Stimulated activated naive CD8-positive, alpha-beta T cell treated with anti-CD3 and anti-CD28 coated beads, Interleukin-15, Interleukin-2, amounts not matched to agents 100 ng/mL and 50 ng/mL, for 24 hours (primary cell): ENCODE measurements around the gene TCEAL1.
A peak's percentile ranks its signal among the peaks of the same experiment; 100 is the strongest.
"Not testable (repeated sequence)": the region's sequence is repeated elsewhere in the genome, so short reads cannot be mapped to it uniquely, and the experiment has no call there.

Experiments
- H3K27ac Mint-ChIP-seq: one replicate; pipeline ENCODE4 v1.8.0; 2021; ENCODE audit warnings: mild to moderate bottlenecking, mixed read lengths
- H3K27me3 Mint-ChIP-seq: one replicate; pipeline ENCODE4 v1.8.0; 2021; ENCODE audit warnings: mixed read lengths
- H3K36me3 Mint-ChIP-seq: one replicate; pipeline ENCODE4 v1.8.0; 2021; ENCODE audit warnings: low read depth, mixed read lengths
- H3K4me1 Mint-ChIP-seq: one replicate; pipeline ENCODE4 v1.8.0; 2021; ENCODE audit warnings: low read depth, mixed read lengths
- H3K4me3 Mint-ChIP-seq: one replicate; pipeline ENCODE4 v1.8.0; 2021; ENCODE audit warnings: mild to moderate bottlenecking, mixed read lengths
- H3K9me3 Mint-ChIP-seq: one replicate; pipeline ENCODE4 v1.8.0; 2021; ENCODE audit warnings: mixed read lengths

Gene TCEAL1

GRCh38 chrX:103616676-103617186 lies 12.0 kb upstream of the TCEAL1 start:
- Mint-ChIP-seq H3K36me3 (no peaks in the 10 kb centered on the region), H3K4me1 (no peaks in the 10 kb centered on the region), H3K27ac (no peak overlapping the region), H3K9me3 (no peaks in the 10 kb centered on the region), H3K4me3 (no peak overlapping the region), H3K27me3 (no peaks in the 10 kb centered on the region)

DNA sequence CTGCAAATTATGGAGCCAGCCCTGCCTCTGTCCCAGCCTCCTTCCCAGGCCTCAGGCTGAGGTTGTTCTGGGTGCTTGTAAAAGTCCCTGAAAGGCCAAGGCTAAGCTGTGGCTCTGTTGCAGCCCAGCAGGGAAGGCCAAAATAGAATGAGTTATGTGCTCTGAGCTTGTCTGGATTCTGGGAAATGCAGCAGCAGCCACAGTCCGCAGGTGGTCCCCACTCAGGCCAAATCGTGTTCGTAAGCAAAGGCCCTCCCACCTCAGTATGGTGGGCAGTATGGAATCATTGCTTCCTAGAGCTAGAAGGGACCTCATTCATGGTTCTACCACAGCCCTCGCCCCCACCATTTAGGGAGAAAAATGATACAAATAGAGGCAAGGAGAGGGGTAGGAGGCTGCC lies 4.7 kb upstream of the TCEAL1 start:
- H3K27me3 Mint-ChIP-seq = no peaks in the 10 kb centered on the region
- H3K4me3 Mint-ChIP-seq = no peak overlapping the region
- peaks cover 14% of the 10 kb centered on the region for H3K4me1 Mint-ChIP-seq
- no peak overlapping the region for H3K27ac Mint-ChIP-seq
- no peaks in the 10 kb centered on the region for H3K36me3 Mint-ChIP-seq
- no peaks in the 10 kb centered on the region for H3K9me3 Mint-ChIP-seq

DNA sequence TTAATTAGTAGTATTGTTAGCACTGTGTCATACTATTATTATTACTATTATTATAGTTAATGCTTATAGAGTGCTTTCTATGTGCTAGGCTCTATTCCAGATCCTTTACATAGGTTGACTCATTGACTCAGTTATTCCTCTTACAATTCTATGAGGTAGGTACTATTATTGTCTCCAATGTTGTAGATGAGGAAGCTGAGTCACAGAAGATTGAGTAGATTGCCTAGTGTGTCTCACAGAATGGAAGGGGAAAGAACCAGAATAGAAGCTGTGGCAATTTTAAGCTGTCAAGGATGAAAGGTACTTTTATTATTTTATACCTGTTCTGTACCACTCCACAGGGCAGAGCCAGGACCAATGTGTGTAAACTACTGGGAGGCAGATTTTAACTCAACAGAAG lies 1.9 kb upstream of the TCEAL1 start:
- Mint-ChIP-seq H3K4me3 (no peak overlapping the region), H3K27ac (no peak overlapping the region)

DNA sequence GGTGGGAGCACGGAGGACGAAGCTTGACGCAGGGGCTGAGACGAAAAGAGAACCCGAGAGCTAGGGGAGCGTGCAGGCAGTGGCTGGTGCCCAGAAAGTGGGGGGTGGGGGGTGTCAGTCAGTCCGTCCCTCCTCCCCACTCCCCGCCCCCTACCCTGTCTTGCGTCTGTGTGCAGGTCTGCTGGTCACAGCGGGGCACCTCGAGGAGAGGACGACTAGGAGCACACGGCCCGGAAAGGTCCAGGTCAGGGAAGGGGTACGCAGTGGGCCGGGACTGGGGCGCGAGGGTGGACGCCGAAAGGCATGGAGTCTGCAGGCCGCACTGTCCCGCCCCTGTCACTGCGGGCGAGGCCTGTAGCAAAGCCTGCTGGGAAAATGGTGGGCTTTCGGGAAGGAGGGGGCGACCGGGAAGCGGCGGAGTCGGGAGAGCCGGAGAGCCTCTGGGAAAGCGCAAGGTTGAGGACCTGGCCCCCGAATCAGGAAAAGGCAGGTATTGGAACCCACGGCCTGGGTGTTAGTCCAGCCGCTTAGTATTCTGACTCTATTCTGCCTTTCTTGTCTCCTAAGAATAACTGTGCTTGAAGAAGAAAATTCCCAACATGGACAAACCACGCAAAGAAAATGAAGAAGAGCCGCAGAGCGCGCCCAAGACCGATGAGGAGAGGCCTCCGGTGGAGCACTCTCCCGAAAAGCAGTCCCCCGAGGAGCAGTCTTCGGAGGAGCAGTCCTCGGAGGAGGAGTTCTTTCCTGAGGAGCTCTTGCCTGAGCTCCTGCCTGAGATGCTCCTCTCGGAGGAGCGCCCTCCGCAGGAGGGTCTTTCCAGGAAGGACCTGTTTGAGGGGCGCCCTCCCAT lies 769 bp downstream of the TCEAL1 start:
- Mint-ChIP-seq H3K27me3 (no peaks in the 10 kb centered on the region), H3K36me3 (no peaks in the 10 kb centered on the region), H3K9me3 (no peaks in the 10 kb centered on the region)

More for the DNA sequence above, 1.9 kb upstream of the TCEAL1 start:
- Mint-ChIP-seq H3K4me1 (peaks cover 22% of the 10 kb centered on the region), H3K27me3 (no peaks in the 10 kb centered on the region), H3K9me3 (no peaks in the 10 kb centered on the region), H3K36me3 (no peaks in the 10 kb centered on the region)

GRCh38 chrX:103630171-103630511 lies 1.4 kb downstream of the TCEAL1 start:
- Mint-ChIP-seq H3K4me1 (peaks cover 22% of the 10 kb centered on the region), H3K36me3 (no peaks in the 10 kb centered on the region), H3K4me3 (peak overlapping the region; percentile 82), H3K27me3 (no peaks in the 10 kb centered on the region), H3K9me3 (no peaks in the 10 kb centered on the region), H3K27ac (peak overlapping the region; percentile 17)

More for the DNA sequence above, 769 bp downstream of the TCEAL1 start:
- H3K4me3 Mint-ChIP-seq = peak overlapping the region; percentile 82
- peaks cover 22% of the 10 kb centered on the region for H3K4me1 Mint-ChIP-seq
- H3K27ac Mint-ChIP-seq = peak overlapping the region; percentile 49

DNA sequence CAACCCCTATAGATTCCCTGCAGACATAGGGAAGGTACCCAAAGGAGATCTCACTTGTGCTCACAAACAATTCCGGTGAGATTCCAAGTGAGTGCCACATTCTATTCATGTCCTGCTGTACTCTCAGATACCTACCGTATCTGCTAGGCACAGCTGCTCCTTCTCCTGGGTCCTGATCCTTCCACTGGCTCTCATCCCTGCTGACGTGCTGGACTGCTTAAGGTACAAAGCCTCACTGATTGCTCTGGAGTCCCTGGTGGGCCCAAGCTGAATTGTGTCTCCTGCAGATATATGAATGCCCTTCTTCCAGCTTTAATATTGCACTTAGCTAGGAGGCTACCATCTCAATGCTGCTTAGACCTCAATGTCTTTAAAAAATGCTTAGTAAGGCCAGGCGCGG lies 2.4 kb downstream of the TCEAL1 start:
- no peaks in the 10 kb centered on the region for H3K36me3 Mint-ChIP-seq
- H3K9me3 Mint-ChIP-seq = no peaks in the 10 kb centered on the region
- peaks cover 22% of the 10 kb centered on the region for H3K4me1 Mint-ChIP-seq
- no peak overlapping the region for H3K4me3 Mint-ChIP-seq
- no peaks in the 10 kb centered on the region for H3K27me3 Mint-ChIP-seq
- no peak overlapping the region for H3K27ac Mint-ChIP-seq

DNA sequence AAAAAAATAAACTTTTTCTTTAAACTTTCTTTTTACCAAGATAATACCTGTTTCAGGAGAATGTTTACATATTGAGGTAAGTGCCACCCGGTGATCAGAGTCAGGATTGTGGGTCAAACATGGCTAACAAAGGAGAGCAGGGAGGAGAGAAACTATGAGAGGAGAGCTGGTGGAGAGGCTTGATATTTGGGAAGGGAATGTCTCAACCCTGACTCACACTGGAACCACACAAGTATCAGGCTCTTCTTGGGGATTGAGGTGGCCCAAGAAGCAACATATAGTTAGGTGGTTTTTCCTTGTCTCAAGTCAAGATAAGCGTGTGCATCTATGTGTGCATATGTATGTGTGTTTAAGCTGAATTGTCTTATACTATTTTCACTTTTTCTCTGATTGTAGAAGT lies 6.7 kb downstream of the TCEAL1 start:
- Mint-ChIP-seq H3K27ac (no peak overlapping the region), H3K9me3 (no peaks in the 10 kb centered on the region), H3K27me3 (no peaks in the 10 kb centered on the region), H3K4me1 (no peaks in the 10 kb centered on the region), H3K4me3 (no peak overlapping the region), H3K36me3 (no peaks in the 10 kb centered on the region)

GRCh38 chrX:103637604-103638338 lies 9.0 kb downstream of the TCEAL1 start:
- H3K27me3 Mint-ChIP-seq = peaks cover 3% of the 10 kb centered on the region
- no peaks in the 10 kb centered on the region for H3K9me3 Mint-ChIP-seq
- H3K27ac Mint-ChIP-seq = no peak overlapping the region
- H3K4me1 Mint-ChIP-seq = no peaks in the 10 kb centered on the region
- H3K36me3 Mint-ChIP-seq = no peaks in the 10 kb centered on the region
- H3K4me3 Mint-ChIP-seq = no peak overlapping the region

DNA sequence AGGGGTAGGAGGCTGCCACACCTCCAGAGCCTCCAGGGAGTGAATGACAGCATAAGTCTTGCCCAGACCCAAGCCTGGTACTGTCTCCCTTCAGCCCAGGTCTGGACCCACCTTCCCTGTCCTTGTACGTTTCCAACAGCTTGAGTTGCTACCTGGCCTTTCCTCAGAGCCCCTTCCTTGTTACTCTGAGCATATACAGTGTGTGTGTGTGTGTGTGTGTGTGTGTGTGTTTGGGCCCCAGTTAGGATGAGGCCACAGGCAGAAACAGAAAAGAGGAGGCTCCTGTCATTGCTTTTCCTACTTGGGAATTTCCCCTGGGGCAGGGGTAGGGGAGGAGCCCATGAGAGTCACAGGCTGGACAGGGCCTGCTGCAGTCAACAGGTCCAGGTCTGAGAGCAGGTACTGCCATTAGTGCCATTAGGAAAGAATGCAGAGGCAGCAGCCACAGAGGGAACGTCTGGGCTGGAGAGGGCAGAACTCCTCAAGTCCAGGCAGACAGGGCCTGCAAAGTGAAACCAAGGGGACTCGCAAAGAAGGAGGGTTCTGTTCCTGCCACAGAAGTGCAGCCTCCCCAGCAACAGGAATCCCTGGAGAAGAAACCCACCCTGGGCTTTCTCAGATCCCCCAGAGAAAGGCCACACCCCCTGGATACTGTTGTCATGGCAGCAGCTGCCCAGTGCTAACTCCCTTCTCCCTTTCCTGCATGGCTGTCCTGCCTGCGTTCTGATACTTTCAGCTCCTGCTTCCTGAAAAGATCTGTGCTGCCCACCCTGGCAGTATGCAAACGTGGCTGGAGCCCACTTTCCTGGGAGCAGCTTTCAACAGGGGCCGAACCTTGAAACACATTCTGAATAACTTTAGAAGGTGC lies 9.9 kb downstream of the TCEAL1 start:
- not testable (repeated sequence) for H3K9me3 Mint-ChIP-seq, H3K4me3 Mint-ChIP-seq, H3K27me3 Mint-ChIP-seq, H3K36me3 Mint-ChIP-seq, H3K27ac Mint-ChIP-seq, H3K4me1 Mint-ChIP-seq

- H3K27me3 Mint-ChIP-seq = peaks cover 3% of the 10 kb centered on the region
- H3K27ac Mint-ChIP-seq = no peak overlapping the region
- H3K4me3 Mint-ChIP-seq = no peak overlapping the region
- no peaks in the 10 kb centered on the region for H3K4me1 Mint-ChIP-seq
- no peaks in the 10 kb centered on the region for H3K36me3 Mint-ChIP-seq
- no peaks in the 10 kb centered on the region for H3K9me3 Mint-ChIP-seq
Measured at GRCh38 chrX:103640401-103641155, 11.8 kb downstream of the TCEAL1 start.

DNA sequence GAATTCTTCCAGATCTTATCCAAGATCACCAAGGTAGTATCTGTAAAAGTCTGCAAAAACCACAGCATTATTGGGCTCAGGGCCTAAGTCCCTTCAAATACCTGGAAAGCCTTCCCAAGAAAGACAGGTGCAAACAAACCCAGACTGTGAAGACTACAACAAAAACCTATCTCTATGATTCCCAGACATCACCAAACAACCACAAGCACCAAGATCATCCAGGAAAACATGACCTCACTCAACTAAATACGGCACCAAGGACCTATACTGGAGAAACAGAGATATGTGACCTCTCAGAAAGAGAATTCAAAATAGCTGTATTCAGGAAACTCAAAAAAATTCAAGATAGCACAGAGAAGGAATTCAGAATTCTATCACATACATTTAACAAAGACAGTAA lies 15.3 kb downstream of the TCEAL1 start:
- no peaks in the 10 kb centered on the region for H3K9me3 Mint-ChIP-seq
- H3K4me3 Mint-ChIP-seq = no peak overlapping the region
- no peaks in the 10 kb centered on the region for H3K36me3 Mint-ChIP-seq

GRCh38 chrX:103647630-103648029 lies 18.9 kb downstream of the TCEAL1 start:
- H3K27ac Mint-ChIP-seq = no peak overlapping the region
- H3K36me3 Mint-ChIP-seq = no peaks in the 10 kb centered on the region
- no peaks in the 10 kb centered on the region for H3K27me3 Mint-ChIP-seq
- H3K9me3 Mint-ChIP-seq = no peaks in the 10 kb centered on the region
- H3K4me3 Mint-ChIP-seq = no peak overlapping the region
- H3K4me1 Mint-ChIP-seq = no peaks in the 10 kb centered on the region

More for the DNA sequence above, 15.3 kb downstream of the TCEAL1 start:
- Mint-ChIP-seq H3K4me1 (no peaks in the 10 kb centered on the region), H3K27ac (no peak overlapping the region), H3K27me3 (peaks cover 3% of the 10 kb centered on the region)

DNA sequence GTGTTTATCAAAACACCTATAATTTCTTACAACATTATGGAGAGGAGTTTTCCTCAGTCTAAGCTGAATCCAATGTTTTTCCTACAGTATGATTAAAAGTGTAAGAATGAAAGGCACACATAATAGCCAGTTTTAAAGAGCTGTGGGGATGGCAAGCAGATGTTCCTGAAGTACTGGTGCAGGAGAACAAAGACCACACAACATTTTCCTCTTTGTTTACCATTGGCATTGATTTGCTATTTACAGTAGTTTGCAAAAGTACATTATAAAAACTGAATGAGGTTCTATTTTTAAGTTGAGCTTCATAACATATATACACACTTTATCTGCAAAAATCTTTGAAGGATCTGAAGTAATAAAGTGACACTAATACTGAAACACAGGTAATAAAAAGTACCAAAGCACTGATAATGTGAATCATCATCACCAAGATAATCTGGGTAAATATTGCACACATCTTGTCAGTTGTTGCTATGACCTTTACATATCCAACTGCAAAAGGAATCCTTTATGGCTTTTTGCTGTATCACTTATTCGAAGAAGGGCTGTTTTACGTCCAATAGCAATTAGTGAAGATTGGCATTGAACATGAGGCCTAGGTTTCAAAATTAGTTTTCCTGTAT lies 22.5 kb downstream of the TCEAL1 start:
- no peaks in the 10 kb centered on the region for H3K27me3 Mint-ChIP-seq
- H3K4me3 Mint-ChIP-seq = no peak overlapping the region
- no peak overlapping the region for H3K27ac Mint-ChIP-seq
- H3K36me3 Mint-ChIP-seq = no peaks in the 10 kb centered on the region
- no peaks in the 10 kb centered on the region for H3K4me1 Mint-ChIP-seq
- no peaks in the 10 kb centered on the region for H3K9me3 Mint-ChIP-seq
